ENCODE measurements around the gene TMEM89. TPM values are rescaled to one million over a fixed set of nuclear protein-coding genes. Genes with fewer than 3 reads are reported as not detected.
A peak's percentile ranks its signal among the peaks of the same experiment; 100 is the strongest.

The TMEM89 gene
- total and polyA plus RNA-seq, 2 of the 13 experiments (the other 11 are each of a cell fraction or from before 2014, with no cell fraction given): 0.31 to 0.59 TPM

DNA sequence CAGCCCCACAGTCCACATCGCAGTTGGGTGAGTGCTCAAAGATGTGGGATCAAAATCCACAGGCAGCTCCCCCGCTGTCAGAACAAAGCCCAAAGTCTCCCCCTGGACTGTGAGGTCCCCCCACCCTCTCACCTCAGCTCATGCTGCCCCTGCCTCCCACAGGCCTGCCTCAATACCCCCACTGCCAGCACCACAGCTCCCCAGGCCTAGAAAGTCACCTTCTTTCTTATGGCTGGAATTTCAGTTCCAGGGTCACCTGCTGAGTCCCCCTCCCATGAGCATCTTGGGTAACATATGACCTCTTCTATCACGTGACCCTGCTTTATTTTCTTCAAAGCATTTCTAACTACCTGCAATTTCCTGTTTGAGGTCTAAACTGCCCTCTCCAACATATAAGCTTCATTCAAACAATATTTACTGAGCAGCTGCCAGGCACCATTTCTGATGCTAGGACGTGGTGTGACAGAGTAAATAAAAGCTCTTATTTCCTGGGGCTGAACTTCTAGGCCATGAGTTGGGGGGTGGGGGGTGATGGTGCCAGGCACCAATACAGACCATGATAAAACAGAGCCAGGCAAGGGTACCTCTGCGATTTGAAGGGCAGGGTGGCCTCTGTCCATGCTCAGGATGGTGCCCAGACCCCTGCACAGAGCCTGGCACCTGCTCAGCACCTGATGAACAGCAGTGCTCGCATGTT lies 2.4 kb upstream of the TMEM89 start (continued):
- TF ChIP-seq, protein P1, sequence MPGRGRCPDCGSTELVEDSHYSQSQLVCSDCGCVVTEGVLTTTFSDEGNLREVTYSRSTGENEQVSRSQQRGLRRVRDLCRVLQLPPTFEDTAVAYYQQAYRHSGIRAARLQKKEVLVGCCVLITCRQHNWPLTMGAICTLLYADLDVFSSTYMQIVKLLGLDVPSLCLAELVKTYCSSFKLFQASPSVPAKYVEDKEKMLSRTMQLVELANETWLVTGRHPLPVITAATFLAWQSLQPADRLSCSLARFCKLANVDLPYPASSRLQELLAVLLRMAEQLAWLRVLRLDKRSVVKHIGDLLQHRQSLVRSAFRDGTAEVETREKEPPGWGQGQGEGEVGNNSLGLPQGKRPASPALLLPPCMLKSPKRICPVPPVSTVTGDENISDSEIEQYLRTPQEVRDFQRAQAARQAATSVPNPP (CRISPR knock-in tag; IDR thresholded peaks at IDR 0.05): no peak
- TF ChIP-seq, protein P2, sequence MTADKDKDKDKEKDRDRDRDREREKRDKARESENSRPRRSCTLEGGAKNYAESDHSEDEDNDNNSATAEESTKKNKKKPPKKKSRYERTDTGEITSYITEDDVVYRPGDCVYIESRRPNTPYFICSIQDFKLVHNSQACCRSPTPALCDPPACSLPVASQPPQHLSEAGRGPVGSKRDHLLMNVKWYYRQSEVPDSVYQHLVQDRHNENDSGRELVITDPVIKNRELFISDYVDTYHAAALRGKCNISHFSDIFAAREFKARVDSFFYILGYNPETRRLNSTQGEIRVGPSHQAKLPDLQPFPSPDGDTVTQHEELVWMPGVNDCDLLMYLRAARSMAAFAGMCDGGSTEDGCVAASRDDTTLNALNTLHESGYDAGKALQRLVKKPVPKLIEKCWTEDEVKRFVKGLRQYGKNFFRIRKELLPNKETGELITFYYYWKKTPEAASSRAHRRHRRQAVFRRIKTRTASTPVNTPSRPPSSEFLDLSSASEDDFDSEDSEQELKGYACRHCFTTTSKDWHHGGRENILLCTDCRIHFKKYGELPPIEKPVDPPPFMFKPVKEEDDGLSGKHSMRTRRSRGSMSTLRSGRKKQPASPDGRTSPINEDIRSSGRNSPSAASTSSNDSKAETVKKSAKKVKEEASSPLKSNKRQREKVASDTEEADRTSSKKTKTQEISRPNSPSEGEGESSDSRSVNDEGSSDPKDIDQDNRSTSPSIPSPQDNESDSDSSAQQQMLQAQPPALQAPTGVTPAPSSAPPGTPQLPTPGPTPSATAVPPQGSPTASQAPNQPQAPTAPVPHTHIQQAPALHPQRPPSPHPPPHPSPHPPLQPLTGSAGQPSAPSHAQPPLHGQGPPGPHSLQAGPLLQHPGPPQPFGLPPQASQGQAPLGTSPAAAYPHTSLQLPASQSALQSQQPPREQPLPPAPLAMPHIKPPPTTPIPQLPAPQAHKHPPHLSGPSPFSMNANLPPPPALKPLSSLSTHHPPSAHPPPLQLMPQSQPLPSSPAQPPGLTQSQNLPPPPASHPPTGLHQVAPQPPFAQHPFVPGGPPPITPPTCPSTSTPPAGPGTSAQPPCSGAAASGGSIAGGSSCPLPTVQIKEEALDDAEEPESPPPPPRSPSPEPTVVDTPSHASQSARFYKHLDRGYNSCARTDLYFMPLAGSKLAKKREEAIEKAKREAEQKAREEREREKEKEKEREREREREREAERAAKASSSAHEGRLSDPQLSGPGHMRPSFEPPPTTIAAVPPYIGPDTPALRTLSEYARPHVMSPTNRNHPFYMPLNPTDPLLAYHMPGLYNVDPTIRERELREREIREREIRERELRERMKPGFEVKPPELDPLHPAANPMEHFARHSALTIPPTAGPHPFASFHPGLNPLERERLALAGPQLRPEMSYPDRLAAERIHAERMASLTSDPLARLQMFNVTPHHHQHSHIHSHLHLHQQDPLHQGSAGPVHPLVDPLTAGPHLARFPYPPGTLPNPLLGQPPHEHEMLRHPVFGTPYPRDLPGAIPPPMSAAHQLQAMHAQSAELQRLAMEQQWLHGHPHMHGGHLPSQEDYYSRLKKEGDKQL (CRISPR knock-in tag; IDR thresholded peaks at IDR 0.05; ENCODE audit: low read depth): no peak
- no peak for TF ChIP-seq ZNF766 (CRISPR knock-in tag; IDR thresholded peaks at IDR 0.05; ENCODE audit: borderline replicate concordance)
- TF ChIP-seq CREM (IDR thresholded peaks at IDR 0.05): peak; percentile 66
- TF ChIP-seq CREM (CRISPR knock-in tag; IDR thresholded peaks at IDR 0.05): no peak
- TF ChIP-seq IRF2 (CRISPR knock-in tag; IDR thresholded peaks at IDR 0.05): peak; percentile 35; the same call in 1 of the 2 replicates
- TF ChIP-seq, protein P3, sequence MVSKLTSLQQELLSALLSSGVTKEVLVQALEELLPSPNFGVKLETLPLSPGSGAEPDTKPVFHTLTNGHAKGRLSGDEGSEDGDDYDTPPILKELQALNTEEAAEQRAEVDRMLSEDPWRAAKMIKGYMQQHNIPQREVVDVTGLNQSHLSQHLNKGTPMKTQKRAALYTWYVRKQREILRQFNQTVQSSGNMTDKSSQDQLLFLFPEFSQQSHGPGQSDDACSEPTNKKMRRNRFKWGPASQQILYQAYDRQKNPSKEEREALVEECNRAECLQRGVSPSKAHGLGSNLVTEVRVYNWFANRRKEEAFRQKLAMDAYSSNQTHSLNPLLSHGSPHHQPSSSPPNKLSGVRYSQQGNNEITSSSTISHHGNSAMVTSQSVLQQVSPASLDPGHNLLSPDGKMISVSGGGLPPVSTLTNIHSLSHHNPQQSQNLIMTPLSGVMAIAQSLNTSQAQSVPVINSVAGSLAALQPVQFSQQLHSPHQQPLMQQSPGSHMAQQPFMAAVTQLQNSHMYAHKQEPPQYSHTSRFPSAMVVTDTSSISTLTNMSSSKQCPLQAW (CRISPR knock-in tag; IDR thresholded peaks at IDR 0.05): peak; percentile 48; the same call in 1 of the 2 replicates
- peak; percentile 88; the same call in 1 of the 2 replicates for TF ChIP-seq ZNF816 (CRISPR knock-in tag; IDR thresholded peaks at IDR 0.05; ENCODE audit: borderline replicate concordance)
- peak; percentile 93 for TF ChIP-seq MED1 (CRISPR knock-in tag; IDR thresholded peaks at IDR 0.05)
- peak; percentile 26; the same call in 1 of the 2 replicates for TF ChIP-seq ZNF670 (CRISPR knock-in tag; IDR thresholded peaks at IDR 0.05; ENCODE audit: borderline replicate concordance)
- no peak for TF ChIP-seq KMT2A (CRISPR knock-in tag; IDR thresholded peaks at IDR 0.05)
- TF ChIP-seq ASH2L (IDR thresholded peaks at IDR 0.05; ENCODE audit: insufficient read length, low read depth, low read length): peak; percentile 31
- no peak for TF ChIP-seq ZNF441 (CRISPR knock-in tag; IDR thresholded peaks at IDR 0.05; ENCODE audit: borderline replicate concordance)
- TF ChIP-seq, protein P4, sequence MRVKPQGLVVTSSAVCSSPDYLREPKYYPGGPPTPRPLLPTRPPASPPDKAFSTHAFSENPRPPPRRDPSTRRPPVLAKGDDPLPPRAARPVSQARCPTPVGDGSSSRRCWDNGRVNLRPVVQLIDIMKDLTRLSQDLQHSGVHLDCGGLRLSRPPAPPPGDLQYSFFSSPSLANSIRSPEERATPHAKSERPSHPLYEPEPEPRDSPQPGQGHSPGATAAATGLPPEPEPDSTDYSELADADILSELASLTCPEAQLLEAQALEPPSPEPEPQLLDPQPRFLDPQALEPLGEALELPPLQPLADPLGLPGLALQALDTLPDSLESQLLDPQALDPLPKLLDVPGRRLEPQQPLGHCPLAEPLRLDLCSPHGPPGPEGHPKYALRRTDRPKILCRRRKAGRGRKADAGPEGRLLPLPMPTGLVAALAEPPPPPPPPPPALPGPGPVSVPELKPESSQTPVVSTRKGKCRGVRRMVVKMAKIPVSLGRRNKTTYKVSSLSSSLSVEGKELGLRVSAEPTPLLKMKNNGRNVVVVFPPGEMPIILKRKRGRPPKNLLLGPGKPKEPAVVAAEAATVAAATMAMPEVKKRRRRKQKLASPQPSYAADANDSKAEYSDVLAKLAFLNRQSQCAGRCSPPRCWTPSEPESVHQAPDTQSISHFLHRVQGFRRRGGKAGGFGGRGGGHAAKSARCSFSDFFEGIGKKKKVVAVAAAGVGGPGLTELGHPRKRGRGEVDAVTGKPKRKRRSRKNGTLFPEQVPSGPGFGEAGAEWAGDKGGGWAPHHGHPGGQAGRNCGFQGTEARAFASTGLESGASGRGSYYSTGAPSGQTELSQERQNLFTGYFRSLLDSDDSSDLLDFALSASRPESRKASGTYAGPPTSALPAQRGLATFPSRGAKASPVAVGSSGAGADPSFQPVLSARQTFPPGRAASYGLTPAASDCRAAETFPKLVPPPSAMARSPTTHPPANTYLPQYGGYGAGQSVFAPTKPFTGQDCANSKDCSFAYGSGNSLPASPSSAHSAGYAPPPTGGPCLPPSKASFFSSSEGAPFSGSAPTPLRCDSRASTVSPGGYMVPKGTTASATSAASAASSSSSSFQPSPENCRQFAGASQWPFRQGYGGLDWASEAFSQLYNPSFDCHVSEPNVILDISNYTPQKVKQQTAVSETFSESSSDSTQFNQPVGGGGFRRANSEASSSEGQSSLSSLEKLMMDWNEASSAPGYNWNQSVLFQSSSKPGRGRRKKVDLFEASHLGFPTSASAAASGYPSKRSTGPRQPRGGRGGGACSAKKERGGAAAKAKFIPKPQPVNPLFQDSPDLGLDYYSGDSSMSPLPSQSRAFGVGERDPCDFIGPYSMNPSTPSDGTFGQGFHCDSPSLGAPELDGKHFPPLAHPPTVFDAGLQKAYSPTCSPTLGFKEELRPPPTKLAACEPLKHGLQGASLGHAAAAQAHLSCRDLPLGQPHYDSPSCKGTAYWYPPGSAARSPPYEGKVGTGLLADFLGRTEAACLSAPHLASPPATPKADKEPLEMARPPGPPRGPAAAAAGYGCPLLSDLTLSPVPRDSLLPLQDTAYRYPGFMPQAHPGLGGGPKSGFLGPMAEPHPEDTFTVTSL (CRISPR knock-in tag; IDR thresholded peaks at IDR 0.05; ENCODE audit: borderline replicate concordance): peak; percentile 83; the same call in 1 of the 2 replicates
- peak; percentile 76; the same call in 1 of the 2 replicates for TF ChIP-seq MEF2D (CRISPR knock-in tag; IDR thresholded peaks at IDR 0.05)
